Stimulated activated CD4-positive, alpha-beta T cell treated with anti-CD3 and anti-CD28 coated beads, TNF-alpha, amount 100 ng/mL, for 1 hour (primary cell): ENCODE results near the gene FLT3.
A peak's percentile ranks its signal among the peaks of the same experiment; 100 is the strongest.
"Not testable (repeated sequence)": the region's sequence is repeated elsewhere in the genome, so short reads cannot be mapped to it uniquely, and the experiment has no call there.

Source experiments
- DNase-seq, 3 donors: peaks; one replicate each; pipeline ENCODE4 v3.0.0-alpha.2; 2020; ENCODE audit warnings: low read depth in 3 of 3, low spot score in 1 of 3

Gene FLT3

GRCh38 chr13:28100150-28101121, at the start of gene FLT3:
Gene FLT3 (minus strand): TSS chr13:28100576. CDS start chr13:28100510, 66 bp downstream.
- peak in 2 of 3 donors; percentile 0 to 5 for DNase-seq

DNA sequence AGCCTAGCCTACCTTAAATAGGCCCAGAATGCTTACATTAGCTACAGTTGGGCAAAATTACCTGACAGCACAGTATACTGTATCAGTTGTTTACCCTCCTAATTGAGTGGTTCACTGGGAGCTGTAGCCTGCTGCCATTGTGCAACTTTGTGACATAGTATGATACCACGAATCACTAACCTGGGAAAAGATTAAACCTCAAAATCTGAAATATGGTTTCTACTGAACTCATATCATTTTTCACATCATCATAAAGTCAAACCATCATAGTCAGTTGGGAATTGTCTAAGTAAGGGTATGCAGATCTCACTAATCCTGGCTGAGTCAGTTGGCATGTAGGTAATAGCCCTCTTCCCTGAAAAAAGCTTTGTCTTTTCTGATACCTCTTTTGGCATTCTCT, 47.1 kb upstream of the FLT3 start:
- no peak for DNase-seq

DNA sequence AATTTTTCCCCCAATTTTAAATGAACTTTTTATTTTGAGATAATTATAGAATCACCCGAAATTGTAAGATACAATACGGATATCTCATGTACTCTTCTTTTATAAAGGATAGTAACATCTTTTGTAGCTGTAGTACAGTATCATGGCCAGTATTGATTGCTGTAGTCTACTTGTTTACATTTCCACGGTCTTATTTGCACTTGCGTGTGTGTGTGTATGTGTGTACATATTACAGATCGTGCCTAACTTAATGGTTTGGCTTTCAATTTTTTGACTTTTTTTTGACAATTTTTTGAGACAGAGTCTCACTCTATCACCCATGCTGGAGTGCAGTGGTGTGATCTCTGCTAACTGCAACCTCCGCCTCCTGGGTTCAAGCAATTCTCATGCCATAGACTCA, 44.7 kb upstream of the FLT3 start:
- no peak for DNase-seq

- not testable (repeated sequence) for DNase-seq
These were observed 41.2 kb upstream of the FLT3 start for GRCh38 chr13:28141542-28141941.

GRCh38 chr13:28140433-28141125, 40.2 kb upstream of the FLT3 start:
- DNase-seq = no peak

- peak; percentile 54 to 83 (median 70) for DNase-seq
These were observed 38.5 kb upstream of the FLT3 start for GRCh38 chr13:28138756-28139470.

DNA sequence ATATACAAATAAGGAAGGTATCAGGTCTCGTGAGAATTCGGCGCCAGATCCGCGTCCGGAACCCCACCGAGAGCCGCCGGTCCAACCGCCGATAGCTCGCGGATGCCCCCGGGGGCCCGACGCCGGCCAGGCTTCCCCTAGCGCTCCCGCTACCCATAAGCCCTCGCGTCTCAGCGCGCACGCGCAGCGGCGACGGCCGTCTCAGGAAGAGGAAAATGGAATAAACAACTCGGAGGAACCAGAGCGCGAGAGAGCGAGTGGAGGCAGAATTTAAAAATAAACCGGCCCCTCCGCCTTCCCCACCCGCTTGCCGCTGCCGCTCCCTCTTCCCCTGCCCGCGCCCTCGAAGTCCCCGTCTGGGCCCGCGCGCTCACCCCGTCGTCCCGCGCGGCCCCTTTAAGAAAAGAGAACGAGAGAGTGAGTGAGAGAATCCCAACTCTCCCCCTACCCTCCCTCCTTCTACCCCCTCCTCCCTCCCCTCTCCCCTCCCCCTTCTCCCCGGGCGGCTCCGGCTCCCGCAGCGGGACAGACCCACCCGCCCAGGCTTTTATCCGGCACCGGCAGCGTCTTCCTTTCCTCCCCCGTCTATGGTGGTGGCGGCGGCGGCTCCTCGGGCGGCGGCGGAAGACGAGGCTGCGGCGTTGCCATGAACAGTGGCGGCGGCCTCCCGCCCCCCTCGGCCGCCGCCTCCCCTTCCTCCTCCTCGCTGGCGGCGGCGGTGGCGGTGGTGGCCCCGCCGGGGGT, 37.8 kb upstream of the FLT3 start, which contains the start of gene PAN3:
Gene PAN3 (plus strand): TSS at position 534 of the 744 bp plus-strand sequence. CDS start 113 bp downstream, at position 647.
- DNase-seq = peak; percentile 79 to 84 (median 80)

DNA sequence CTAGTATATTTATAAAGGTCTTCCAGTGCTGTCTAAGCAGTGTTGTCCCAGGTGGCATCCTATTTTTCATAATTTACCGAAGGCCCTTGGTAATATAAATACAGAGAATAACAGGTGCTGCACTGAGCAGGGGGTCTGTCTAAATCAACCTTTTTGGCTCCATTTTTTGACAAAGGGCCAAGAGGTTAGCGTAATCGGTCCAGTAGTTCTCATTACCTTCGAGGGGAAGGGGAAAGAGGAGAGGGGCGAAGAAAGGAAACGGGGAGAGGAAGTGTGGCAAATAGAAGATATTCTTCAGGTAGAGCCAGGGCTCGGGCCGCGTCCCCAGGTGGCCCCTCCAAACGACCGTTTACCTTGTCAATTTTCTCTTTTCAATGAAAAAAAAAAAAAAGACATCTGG, 37.2 kb upstream of the FLT3 start:
- DNase-seq = no peak

DNA sequence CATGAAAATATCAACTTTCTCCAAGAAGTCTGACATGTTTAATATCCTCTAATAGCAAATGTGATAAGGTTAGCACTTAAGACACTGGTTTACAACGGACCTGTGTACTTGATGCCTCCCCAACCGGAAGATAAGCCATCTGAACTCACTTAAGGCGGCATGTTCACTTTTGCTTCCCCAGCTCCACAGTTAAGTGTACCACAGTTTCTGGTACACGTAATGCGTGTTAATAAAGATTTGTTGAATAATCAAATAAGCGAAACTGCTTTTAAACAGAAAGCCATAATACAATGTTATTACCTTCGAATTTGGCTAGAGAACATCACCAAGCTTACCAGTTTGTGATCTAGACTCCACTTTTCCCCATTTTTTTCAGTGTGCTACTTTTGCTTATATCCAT, 36.5 kb upstream of the FLT3 start:
- DNase-seq = no peak

DNA sequence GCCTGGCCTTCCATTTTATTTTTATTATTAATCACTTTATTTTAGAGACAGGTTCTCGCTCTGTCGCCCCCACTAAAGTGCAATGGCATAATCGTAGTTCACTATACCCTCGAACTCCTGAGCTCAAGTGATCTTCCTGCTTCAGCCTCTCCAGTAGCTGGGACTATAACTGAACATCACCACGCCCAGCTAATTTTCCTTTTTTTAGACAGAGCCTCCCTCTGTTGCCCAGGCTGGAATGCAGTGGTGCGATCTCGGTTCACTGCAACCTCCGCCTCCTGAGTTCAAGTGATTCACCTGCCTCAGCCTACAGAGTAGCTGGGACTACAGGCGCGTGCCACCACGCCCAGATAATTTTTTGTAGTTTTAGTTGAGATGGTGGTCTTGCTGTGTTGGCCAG, 31.3 kb upstream of the FLT3 start:
- DNase-seq = no peak

DNA sequence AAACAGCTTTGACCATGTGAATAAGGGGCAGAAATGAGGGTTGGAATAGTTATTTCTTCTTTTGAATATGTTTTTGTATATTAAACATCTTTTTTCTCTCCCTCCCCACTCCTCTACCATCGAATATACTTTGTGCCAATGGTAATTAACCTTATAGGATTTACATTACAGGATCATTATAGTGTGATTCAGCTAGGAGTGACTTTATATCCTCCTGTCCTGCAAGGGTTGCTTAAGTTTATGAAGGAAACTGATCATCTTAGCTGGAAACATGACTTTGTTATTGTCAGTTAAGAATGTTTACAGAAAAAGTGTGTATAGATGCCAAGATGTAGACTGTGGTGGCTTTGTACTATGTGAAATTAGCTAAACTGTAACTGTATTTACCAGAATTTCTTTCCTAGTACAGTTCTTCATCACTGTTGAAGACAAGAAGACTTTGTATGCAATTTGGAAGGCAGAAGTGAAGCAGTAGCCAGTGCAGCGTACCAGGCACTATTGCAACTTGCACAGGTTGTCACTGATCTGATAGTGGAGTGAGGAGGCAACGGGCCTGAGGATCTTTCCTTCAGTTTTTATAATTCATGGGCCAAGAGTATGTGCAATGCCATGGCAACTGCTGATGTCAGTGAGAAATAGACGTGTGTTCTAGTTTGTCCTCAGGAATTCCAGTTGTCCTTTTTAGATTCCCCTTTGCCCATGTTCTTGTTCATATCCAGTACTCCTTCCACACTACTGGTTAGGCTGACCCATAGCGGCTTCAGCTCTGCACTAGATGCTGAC, 29.7 kb upstream of the FLT3 start:
- DNase-seq = no peak

DNA sequence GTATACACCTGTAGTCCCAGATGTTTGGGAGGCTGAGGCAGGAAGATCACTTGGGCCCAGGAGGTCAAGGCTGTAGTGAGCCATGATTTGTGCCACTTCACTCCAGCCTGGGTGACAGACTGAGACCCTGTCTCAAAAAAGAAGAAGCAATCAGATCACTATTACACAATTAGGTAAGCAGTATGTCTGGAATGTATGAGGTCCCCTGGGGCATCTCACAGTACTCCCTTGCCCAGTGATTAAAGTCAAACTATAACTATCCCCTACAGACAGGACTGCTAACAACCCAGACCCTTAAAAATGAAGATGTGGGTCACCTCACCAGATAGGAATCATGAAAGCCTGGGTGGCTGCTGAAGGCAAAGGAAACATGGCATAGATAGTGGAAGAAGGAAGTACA, 28.6 kb upstream of the FLT3 start:
- no peak for DNase-seq

DNA sequence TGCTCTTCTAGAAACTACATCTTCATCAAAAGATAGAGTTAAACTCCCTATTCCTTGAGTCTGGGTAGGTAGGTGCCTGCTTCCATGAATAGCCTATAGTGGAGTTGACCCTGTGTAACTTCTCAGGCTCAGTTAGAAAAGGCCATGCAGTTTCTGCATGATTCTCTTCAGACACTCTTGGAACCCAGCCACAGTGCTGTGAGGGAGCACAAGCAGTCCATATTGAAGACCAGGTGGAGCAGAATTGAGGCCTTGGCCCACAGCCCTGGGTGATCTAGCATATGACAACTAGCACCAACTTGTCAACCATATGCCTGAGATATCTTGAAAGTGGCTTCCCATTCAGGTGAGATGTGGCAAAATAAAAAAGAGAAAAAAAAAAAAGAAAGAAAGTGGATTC, 27.7 kb upstream of the FLT3 start:
- DNase-seq = no peak

DNA sequence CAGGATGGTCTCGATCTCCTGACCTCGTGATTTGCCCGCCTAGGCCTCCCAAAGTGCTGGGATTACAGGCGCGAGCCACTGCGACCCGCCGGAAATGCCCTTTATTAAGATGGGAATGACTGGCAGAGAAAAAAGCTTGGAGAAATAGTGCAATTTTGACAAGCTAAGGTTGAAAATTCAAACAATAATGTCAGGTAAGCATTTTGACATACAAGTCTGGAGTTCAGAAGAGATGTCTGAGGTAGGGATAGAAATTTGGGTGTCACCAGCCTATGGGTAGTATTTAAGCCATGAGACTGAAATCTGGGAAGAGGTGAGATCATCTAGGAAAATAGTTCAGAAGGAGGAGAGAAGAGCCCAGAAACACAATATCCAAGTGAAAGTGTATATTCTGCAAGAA, 20.8 kb upstream of the FLT3 start:
- no peak for DNase-seq

DNA sequence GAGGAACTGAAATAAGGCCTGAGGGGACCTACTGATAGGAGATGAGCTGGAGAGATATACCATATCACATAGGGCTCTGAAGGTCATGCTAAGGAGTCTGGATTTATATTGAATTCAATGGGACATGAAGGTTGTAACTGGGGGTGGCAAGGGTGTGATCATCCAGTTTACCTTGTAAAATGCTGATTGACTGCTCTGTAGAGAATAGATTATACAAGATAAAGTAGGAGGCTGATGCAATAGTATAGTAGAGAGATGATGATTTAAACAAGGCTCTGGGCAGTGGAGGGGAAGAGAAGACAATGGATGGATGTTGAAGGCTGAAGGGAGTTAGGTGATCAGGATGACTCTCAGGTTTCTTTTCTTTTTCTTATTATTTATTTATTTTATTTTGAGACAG, 19.9 kb upstream of the FLT3 start:
- DNase-seq = no peak

- no peak for DNase-seq
These were observed 17.5 kb upstream of the FLT3 start for GRCh38 chr13:28117689-28118377.

DNA sequence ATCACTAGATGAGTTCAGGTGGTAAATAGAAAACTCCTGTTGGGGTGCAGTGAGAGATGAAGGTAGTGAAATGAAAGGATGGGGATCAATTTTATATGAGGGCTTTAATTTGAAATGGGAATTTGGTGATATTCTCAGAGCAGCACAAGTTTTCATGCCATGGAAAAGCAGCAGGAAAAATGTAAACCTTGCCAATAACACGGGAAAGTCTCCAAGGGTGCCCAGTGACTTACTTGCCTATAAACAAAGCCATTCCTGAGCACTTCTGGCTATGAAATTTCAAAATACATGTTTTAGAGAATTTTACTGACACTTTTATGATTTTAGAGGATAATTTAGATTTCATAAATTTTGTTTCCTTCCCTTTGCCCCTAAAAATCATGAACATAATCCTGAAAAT, 16.4 kb upstream of the FLT3 start:
- no peak for DNase-seq

DNA sequence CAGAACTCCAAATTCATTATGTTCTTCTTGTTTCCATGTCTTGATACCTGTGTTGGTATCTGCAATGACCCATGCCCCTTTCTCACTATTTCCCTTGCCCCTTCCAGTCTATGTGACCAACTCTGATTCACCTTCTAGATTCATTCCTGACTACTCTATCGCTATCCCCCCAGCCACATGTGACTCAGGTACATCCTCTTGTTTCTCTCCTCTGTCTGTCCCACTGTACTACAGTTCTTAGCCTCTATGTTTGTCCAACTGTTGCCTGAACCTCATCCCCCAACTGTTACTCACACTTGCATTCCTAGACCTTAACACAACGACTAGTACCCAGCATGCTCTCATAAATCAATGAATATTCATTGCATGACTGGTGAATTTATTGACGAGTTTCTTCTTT, 10.0 kb upstream of the FLT3 start:
- no peak for DNase-seq

DNA sequence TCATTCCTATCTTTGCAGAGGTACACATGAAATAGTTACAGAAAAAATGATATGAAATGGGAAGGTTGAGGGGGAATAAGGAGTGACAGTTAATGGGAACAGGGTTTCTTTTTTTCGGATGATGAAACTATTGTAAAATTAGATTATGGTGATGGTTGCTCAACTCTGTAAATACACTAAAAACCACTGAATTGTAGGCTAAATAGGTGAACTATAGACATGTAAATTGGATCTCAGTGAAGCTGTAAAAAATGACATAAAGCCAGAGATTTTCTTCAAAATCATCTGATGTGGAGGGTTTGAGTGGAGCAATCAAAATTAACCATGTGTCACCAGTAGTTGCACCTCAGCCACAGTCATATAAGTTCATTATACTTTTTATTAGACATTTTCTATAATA, 6.6 kb upstream of the FLT3 start:
- no peak for DNase-seq
